Right forelimb (tissue), 1 donor: Measurements from ENCODE around the gene RNPS1.

Source experiments
- DNase-seq: peaks from one replicate; pipeline ENCODE4 v3.0.0-alpha.2; 2018

The RNPS1 gene

GRCh38 chr16:2210386-2211365 lies 57.2 kb downstream of the RNPS1 start, which contains the start of gene BRICD5:
BRICD5 (minus strand) TSS chr16:2210863; CDS start chr16:2210833, 30 bp downstream.
- DNase-seq: no peak

DNA sequence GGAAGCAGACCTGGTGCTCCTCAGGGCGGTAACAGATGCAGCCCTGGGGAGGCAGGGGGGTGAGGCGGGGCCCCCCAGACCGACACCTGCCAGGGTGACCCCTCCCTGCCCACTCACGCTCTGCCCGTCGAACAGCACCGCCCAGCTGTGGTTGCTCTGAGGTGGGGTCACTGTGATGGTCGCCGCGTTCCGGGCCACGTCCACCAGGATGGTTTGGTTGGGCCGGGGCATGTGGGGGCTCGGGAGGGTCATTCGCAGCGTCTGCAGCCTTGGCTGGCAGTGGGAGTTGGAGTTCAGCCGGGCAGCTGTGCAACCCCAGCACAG lies 58.0 kb downstream of the RNPS1 start:
- DNase-seq: no peak

DNA sequence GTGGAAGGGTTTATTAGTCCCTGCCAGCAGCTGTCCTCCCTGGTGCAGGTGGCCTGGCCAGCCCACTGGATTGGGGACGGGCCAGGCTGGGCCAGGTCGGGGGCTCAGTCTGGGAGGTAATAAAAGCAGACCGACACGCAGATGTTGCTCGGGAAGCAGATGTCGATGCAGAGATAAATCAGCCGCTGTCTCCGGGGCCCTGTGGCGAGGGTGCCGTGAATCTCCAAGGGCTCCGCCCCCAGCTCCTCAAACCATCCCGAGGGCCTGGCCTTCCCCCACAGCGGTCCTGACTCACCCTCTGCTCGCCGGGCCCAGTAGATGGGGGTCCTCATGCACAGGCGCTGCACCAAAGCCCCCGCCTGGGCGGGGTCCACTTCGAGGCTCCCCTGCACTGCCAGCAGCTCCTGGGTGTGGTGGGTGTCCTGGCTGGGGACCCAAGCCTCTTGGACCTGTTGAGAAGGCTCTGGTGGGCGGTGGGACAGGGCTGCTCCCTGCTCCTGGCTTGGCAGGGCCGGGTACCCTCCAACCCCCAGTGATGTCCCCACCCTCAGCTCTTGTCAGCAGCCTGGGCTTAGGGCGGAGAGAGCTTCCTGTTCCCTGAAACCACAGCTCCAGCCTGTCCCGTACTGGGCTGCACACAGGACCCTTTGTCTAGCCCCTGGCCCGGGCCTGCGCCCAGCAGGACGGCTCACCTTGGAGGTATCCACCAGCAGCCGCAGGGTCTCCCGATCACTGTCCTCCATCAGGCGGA lies 58.5 kb downstream of the RNPS1 start:
- no peak for DNase-seq

DNA sequence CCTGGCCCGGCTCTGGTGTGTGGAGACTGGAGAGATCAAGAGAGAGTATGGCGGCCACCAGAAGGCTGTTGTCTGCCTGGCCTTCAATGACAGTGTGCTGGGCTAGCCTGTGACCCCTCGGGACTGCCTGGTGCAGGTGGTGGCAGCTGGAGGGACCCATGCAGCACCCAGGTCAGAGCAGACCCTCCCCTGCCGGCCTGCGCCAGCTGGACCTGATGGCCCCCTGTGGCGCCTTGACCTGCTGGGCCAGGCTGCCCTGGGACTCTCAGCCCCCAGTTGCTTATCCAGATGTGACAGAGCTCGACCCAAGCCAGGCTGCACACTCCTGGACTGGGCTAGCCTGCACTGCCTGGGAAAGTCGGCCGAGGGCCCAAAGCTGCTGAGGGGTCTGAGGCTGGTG lies 59.2 kb downstream of the RNPS1 start:
- no peak for DNase-seq

DNA sequence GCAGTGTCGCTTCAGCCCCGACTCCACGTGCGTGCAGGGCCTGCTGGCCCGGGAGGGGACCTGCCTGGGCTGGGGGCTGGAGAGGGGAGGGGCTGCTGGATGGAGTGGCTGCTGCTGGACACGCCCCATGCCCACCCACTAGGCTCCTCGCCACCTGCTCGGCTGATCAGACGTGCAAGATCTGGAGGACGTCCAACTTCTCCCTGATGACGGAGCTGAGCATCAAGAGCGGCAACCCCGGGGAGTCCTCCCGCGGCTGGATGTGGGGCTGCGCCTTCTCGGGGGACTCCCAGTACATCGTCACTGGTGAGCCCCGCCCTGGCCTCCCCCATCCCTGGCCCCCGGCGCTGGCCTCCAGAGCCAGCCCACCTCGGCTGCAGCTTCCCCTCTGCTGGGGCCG lies 59.6 kb downstream of the RNPS1 start:
- no peak for DNase-seq

GRCh38 chr16:2207872-2208271 lies 60.1 kb downstream of the RNPS1 start:
- DNase-seq: no peak

DNA sequence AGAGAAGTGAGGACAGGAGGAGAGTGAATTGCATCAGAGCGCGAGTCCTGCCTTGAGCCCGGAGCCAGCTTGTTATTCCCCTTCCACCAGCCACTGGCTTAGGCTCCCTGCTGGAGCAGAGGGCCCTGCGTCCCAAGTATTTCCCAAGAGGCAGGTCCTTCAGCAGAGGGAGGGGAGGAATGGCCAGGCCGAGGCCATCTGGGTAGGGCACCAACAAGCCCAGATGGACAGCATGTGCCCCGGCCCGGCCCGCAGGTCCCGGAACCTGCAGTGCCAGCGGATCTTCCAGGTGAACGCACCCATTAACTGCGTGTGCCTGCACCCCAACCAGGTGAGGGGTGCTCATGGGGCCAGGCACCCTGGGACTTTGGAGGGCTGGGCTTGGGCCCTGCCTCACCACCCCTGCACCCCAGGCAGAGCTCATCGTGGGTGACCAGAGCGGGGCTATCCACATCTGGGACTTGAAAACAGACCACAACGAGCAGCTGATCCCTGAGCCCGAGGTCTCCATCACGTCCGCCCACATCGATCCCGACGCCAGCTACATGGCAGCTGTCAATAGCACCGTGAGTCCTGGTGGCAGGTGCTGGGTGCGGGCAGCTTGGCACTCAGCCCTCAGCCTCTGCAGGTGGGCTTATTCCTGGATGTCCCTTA lies 61.0 kb downstream of the RNPS1 start:
- DNase-seq: no peak

GRCh38 chr16:2206420-2206779 lies 61.5 kb downstream of the RNPS1 start:
- DNase-seq: no peak

DNA sequence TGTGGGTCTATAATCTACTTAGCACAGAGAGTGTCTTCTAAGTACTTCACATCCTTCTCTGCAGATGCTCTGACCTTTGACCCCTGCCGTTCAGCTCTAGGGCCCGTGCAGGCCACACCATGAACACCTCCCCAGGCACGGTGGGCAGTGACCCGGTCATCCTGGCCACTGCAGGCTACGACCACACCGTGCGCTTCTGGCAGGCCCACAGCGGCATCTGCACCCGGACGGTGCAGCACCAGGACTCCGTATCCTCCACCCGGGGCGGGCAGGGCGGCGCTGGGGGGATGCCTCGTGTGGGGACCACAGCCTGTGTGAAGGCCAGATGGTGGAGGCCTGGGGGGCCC lies 62.0 kb downstream of the RNPS1 start:
- DNase-seq: no peak

GRCh38 chr16:2205104-2205966 lies 62.6 kb downstream of the RNPS1 start, which contains the start of gene MLST8:
MLST8 (plus strand) TSS chr16:2205454; CDS start chr16:2206086, 632 bp downstream.
- DNase-seq: peak; percentile 93

GRCh38 chr16:2204416-2205103 lies 63.4 kb downstream of the RNPS1 start:
- DNase-seq: no peak
